Stimulated activated CD8-positive, alpha-beta memory T cell treated with anti-CD3 and anti-CD28 coated beads, Interleukin-7, amount 100 ng/mL, for 4 hours (primary cell): ENCODE measurements around the gene TOX2.

Experiments
- DNase-seq, 2 donors: peaks; one replicate each; pipeline ENCODE4 v3.0.0-alpha.2; 2020; ENCODE audit warnings: low read depth in 2 of 2

The TOX2 gene

GRCh38 chr20:43914311-43915210, at the start of gene TOX2:
Gene TOX2 (plus strand): TSS chr20:43914852. CDS start chr20:43914892, 40 bp downstream.
- DNase-seq: peak in 1 of 2 donors; percentile 46

- no peak for DNase-seq
Observed at GRCh38 chr20:43868091-43868490, 46.6 kb upstream of the TOX2 start.

- DNase-seq: no peak
Observed at GRCh38 chr20:43870484-43870883, 44.2 kb upstream of the TOX2 start.

GRCh38 chr20:43878776-43879175, 35.9 kb upstream of the TOX2 start:
- DNase-seq: no peak

GRCh38 chr20:43893930-43894329, 20.7 kb upstream of the TOX2 start:
- DNase-seq: no peak

GRCh38 chr20:43894491-43894890, 20.2 kb upstream of the TOX2 start:
- no peak for DNase-seq

- no peak for DNase-seq
Observed at GRCh38 chr20:43895235-43895634, 19.4 kb upstream of the TOX2 start.

- DNase-seq: no peak
Observed at GRCh38 chr20:43899274-43900120, 15.2 kb upstream of the TOX2 start.

GRCh38 chr20:43900121-43900466, 14.6 kb upstream of the TOX2 start:
- DNase-seq: no peak

- no peak for DNase-seq
Observed at GRCh38 chr20:43900496-43900895, 14.2 kb upstream of the TOX2 start.

- DNase-seq: no peak
Observed at GRCh38 chr20:43901296-43901695, 13.4 kb upstream of the TOX2 start.

GRCh38 chr20:43903953-43904826, 10.5 kb upstream of the TOX2 start:
- no peak for DNase-seq

GRCh38 chr20:43904827-43905177, 9.8 kb upstream of the TOX2 start:
- DNase-seq: no peak

- DNase-seq: no peak
Observed at GRCh38 chr20:43906505-43907034, 8.1 kb upstream of the TOX2 start.

GRCh38 chr20:43909211-43909610, 5.4 kb upstream of the TOX2 start:
- no peak for DNase-seq

GRCh38 chr20:43909720-43910119, 4.9 kb upstream of the TOX2 start:
- DNase-seq: no peak

- no peak for DNase-seq
Observed at GRCh38 chr20:43910564-43910963, 4.1 kb upstream of the TOX2 start.

- DNase-seq: no peak
Observed at GRCh38 chr20:43911066-43911465, 3.6 kb upstream of the TOX2 start.

- no peak for DNase-seq
Observed at GRCh38 chr20:43913291-43914025, 1.2 kb upstream of the TOX2 start.

GRCh38 chr20:43915211-43916072, 790 bp downstream of the TOX2 start:
- peak; percentile 31 to 54 for DNase-seq
